ENCODE results near the gene IGSF9B. TPM values are rescaled to one million over a fixed set of nuclear protein-coding genes. Genes with fewer than 3 reads are reported as not detected.
A peak's percentile ranks its signal among the peaks of the same experiment; 100 is the strongest.

Gene IGSF9B
- total RNA-seq, 1 donor from 2014 or later: 6.9 TPM

DNA sequence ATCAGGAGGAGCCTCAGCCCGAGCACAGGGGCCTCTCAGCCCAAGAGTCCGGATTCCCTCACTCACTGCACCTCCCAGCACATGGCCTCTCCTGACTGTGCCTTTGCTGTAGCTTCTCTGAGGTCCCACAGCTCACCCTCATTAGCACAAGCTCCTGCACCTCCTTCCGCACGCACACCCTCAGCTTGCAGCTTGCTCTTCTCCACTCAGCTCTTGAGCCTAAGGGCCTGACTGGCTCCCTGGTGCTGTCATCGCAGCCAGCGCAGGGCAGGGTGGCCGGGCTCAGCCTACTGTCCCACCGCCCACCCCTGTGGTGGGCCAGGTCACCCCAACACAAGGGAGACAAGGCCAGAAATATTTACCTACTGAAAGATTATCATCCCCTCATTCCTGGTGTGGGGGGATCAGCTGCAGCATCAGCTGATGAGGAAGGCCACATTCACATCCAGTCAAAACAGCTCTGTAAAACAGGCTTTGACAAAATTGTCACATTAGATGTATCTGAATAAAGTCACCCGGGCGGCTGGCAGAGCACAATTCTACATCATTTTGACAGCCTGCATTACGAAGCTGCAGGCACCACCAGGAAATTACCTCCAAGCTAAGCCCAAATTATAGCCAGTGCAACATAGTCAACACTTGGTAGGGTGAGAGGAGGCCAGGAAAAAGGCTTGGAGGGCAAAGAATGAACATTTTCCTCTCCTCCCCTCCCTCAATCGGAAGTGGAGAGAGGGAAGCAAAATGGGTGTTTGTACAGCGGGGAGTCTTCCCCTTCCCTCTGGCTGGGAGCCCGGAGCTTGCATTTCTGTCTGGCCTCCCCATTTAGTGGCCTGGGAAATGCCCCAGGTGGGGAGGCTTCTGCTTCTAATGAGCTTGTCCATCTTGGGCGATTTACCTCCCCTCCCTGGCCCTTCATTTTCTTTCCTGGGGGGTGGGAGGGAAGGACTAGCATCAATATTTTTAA is 29.5 kb upstream of the IGSF9B start:
- no peak for FAIRE-seq
- no peak for DNase-seq (ENCODE audit: low spot score in 2 of 2)

DNA sequence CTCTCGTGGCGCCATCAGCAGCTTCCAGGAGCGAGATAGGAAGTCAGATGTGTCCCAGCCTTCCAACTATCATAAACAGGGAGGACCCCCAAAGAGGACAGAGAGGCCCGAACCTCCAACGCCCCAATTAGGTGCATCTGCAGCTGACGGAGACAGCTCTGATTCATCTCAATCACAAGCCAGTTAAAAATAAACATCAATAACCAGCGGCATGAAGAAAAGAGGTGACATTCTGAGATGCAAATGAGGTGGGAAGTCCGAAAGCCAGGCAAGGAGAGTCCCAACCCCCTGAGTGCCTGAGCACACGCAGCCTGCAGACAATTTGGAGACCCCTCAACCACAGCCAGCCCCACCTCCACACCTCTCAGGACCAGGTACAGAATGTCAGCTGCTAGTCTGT is 28.1 kb upstream of the IGSF9B start:
- DNase-seq (ENCODE audit: low spot score in 2 of 2) (no peak), FAIRE-seq (no peak)

DNA sequence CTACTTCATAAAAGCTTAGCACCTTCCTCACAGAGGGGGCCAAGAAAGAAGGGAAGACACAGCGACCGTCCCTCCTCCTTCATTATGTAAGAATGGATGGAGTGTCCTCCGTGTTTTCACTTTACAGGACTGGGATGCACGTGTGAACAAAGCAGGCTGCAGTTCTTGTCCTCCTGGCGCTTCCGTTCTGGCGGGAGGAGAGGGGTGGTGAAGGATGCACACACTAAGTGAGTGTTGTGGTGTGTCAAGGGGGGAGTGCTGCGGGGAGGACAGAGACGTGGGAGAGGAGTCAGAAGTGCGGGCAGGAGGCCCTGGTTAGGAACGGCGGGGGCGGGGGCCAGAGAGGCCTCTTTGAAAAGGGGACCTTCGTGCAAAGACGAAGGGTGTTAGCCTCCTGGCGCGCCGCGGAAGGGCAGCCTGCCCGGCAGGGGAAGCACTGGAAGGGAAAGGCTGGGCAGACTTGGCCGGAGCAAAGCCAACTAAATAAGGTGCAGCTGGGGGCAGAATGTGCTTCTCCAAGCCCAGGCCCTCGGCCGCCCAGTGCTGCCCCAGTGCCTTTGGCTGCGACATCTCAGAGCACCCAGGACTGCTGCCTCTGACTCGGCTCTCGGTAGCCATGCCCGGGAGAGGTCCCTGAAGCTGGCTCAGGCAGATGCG is 27.0 kb upstream of the IGSF9B start:
- DNase-seq (ENCODE audit: low spot score in 2 of 2) (no peak), FAIRE-seq (no peak)

DNA sequence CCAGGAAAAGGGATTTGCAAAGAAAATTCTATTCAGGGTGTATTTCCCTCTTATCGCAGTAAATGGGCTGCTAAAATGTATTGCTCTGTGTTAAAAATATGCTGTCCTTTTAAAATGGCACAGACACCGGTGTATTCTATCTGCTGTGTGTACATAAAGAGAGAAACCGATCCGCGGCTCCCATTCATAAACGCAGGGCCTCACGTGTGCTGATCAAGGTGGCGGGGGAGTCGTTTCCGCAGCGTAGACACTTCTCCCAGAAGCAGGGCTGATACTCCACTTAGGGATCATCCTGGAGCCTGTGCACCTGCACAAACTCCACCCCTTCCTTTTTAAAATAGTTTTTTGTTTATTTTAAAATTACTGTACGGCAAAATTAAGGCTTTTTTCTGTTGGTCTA is 26.1 kb upstream of the IGSF9B start:
- FAIRE-seq (no peak), DNase-seq (ENCODE audit: low spot score in 2 of 2) (no peak)

DNA sequence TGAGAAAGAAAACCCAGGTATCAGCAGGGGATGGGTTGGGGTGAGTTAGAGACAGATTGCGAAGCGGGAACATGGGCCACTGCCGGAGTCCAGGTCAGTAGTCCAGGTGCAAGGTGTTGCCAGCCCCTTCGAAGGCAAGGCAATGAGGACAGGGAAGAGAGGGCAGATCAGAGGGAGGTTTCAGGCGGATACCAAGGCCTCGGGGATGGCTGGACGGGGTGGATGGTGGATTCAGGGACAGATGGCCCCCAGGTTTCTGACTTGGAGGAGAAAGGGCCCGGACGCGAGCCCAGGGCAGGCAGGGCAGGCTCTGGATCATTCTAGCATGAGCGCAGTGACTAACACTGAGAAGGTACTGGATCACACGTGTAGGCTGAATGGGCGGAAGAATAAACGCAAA is 25.4 kb upstream of the IGSF9B start:
- no peak for DNase-seq (ENCODE audit: low spot score in 2 of 2)
- no peak for FAIRE-seq

DNA sequence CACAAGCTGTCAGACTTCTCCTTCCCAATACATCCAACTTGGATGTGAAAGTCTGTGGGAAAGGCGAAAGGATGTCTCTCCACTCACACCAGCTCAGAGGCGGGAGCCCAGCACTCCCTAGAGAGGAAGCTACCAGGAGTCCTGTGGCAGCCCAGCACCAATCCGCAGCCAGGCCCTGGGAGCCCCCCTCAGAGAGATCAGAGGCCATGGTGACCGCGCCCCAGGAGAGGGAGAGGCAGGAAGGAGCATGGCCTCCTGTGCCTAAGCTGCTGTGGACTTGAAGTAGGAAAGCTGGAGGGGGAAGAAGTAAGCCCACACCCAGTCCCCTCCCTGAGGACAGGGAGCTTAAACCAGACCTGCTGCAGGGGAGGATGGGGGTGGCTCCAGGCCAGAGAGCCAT is 24.4 kb upstream of the IGSF9B start:
- FAIRE-seq: no peak

DNA sequence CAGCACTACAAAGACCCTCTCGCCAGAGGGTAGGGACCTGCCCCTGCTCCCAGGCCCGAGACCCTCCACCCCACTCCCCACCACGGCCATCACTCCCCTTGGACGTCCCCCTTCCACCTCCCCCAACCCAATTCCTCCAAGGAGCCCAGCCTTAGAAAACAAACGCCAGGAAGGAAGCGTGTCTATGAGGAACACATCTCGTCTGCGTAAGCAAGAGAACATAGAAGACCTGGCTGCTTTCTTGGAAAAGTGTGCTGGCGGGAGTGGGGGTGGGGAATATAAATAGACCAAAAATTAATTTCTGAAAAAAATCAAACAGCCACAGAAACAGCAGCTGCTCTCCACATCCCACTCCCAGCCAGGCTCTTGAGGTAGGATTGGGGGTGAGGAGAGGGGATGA is 23.9 kb upstream of the IGSF9B start:
- FAIRE-seq: no peak

More for the DNA sequence above, 24.4 kb upstream of the IGSF9B start:
- no peak for DNase-seq (ENCODE audit: low spot score in 2 of 2)

DNA sequence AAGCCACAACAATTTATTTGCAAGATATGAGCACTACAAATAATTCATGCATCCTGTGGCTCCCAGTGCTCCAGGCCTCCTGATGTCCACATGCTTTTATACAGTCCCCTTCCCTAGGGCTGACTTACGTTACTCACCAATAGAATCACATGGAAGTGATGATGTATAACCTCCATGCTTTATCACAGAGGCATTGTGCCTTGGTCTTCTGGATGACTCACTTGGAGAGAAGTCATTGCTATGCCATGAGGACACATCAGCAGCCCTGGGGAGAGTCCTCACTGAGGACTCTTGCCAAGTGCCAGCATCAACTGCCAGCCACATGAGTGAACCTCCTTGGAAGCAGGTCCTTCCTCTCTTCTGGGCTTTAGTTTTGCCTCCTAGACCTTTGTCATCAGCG is 22.0 kb upstream of the IGSF9B start:
- FAIRE-seq: no peak
- DNase-seq (ENCODE audit: low spot score in 2 of 2): no peak

More for the DNA sequence above, 23.9 kb upstream of the IGSF9B start:
- no peak for DNase-seq (ENCODE audit: low spot score in 2 of 2)

DNA sequence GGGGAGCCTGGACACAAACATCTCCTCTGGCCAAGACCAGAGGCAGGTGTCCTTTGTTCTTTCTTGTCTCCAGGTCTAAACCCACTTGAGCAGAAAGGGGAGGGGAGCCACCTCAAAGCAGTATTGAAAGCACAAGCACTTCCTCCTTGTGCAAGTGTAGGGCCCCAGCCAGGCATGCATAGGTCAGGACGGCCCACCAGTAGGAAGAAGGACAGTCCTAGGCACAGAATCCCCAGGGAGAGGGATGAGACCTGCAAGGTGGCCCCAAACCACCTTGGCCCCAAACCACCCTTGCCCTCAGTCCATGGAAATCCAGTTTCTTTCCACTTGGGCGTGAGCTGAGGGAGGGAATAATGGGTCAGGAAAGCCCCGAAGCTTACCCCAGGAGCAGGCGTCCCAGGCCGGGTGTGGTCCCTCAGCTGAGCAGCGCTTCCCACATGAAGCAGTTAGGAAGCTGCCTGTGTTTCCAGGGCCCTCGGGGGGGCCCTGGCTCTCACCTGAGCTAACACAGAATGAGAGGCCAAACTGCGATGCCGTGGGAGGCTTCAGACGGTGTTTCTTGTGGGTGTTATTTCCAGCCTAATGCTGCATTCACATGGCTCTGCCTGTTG is 20.4 kb upstream of the IGSF9B start:
- DNase-seq (ENCODE audit: low spot score in 2 of 2) (no peak), FAIRE-seq (no peak)

DNA sequence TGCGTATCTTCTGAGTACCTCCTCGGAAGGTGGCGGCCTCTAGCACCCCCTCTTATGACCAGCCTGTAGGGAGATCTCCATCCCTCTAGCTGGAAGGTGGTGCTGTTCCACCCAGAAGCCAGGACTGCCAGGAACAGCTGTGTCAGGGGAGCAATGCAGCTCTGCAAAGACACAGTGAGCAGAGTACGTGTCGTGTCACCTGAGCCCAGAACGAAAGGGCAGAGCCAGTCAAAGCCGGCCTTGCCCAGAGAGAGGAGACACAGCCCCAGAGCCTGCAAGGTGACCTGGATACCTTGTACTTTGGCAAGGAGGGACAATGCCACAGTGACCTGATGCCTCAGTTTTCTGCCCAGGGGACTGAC is 18.7 kb upstream of the IGSF9B start:
- FAIRE-seq (no peak), DNase-seq (ENCODE audit: low spot score in 2 of 2) (no peak)

DNA sequence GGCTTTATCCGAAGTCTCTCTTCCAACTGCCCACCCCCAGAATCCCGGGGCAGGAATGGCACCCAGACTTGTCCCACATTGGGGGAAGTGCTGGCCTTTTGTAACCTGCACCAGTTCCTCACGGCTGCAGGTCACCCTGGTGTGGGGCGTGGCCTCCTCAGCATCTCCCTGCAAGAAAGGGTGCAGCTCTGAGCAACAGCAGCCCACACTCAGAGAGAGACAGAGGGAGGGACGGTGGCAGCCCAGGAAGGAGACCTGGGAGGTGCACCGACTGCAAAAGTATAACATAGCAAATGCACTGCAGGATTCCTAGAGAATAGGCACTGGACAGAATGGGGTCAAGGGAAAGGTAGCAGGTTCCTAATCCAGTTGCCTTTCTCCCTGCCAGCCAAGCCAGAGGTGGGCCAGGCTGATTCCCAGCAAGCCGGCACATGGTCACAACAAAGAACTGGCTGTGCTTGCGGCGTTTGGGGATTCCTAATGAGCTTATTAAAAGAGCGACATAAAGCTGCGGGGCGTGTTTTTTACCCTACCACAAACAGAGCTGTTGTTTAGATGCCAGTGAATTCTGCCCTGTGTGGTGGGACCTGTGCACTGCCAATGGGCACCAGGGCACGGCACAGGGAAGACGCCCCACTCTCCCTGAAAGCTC is 18.2 kb upstream of the IGSF9B start:
- no peak for DNase-seq (ENCODE audit: low spot score in 2 of 2)
- FAIRE-seq: no peak

DNA sequence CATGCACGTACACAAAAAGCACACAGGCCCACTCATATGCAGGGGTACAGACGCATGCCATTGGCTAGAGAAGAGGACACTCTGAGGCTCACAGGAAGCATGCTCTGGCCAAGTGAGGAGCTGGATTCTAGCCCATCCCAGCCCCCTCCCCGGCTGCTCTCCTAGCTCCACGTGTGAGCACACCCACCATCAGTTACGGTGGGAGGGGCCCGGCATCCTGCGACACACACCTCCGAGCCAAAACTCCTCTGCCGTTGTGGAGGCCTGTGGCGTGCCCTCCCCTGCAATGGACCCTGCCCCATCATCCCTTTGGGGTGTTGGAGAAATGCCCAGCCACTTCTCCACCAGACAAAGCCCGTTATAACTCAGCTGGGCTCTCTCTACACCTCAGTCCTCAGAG is 15.1 kb upstream of the IGSF9B start:
- DNase-seq (ENCODE audit: low spot score in 2 of 2) (no peak), FAIRE-seq (no peak)

DNA sequence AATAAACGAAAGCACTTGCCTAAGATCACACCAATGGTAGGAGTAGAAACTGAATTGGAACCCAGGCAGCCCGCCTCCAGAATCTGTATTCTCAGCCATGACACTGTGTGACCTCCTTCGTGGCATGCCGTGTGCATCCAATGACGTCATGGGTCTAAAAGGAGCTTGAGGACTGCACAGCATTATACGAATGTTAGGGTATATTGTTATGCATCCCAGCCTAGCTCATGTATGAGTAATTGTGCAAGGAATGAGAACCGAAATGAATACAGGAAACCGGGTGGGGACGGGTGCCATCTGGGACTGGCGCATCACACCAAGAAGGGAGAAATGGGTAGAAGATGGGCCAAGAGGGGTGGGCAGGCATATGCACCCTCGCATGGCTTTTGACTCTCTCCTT is 12.3 kb upstream of the IGSF9B start:
- no peak for DNase-seq (ENCODE audit: low spot score in 2 of 2)
- FAIRE-seq: no peak

DNA sequence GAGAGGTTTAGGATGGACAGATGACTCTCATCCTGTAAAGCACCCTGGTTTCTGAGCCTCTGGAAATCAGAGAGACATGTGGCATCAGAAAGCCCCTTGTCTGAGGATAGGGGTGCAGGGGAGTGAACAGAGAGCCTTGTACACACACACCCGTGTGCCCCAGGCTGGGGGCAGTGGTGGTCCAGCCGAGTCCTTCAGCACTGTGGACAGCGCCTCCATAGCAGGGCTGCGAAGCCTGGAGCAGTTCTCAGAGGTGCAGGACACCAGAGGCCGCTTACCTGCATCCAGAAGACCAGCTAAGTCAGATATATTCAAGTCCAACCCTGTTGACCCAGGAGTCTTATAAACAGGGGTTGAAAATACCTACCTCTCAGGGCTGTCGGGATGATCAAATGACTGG is 11.5 kb upstream of the IGSF9B start:
- FAIRE-seq: no peak
- no peak for DNase-seq (ENCODE audit: low spot score in 2 of 2)

DNA sequence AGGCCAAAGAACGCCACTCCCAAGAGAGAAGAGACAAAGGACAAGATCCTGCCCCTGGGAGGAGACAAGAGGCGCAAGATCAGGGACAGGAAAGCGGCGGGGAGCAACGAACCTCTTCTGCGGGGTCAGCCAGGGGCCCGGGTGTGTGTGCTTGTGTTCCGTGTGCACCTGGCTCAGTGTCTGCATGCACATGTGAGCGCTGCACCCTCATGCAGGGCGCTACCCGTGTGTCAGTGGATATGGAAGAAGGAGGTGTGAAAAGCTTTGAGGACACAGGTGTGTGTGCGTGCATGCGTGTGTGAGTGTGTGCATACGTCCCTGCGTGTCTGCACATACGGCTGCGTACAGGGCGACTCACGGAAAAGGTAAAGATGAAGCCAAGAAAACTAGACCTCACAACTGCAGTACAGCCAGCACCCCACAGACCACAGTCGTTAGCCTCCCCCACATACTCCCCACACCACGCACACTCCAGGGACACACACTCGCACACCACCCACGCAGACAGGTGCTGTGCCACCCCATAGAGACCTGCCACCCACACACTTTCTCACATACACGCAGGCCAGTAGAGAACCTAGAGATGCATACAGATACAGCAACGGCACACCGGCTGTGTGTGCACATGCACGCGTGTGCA is 11.0 kb upstream of the IGSF9B start:
- FAIRE-seq: no peak

DNA sequence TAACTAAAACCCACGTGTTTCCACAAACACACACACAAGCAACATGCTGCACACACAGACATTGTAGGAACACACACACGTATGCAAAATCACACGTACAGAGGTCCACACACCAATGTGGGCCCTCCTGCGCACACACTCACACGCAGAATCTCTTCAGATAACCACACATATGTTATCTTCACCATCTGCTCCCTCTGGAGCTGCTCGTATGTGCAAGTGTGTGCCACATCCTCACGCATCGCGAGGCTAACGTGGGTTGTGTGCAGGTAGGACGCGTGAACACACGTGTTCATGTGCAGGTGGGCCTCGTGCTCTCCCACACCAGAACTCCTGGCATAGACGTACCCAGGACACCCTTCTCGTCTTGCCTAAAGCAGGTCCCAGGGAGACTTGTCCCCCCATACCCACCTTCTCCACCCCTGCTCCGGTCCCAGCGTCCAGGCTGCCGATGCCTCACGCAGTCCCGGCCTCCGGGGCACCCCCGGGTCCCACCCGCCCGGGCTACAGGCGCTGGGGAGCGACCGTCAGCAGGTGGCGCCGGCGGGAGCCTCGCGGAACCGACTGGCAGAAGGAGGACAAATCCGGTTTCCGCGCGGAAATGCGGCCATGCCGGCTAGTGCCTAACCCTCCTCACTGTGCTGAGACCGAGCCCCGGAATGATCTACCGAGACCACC is 10.3 kb upstream of the IGSF9B start:
- FAIRE-seq: no peak
- peak in 1 of 2 donors; percentile 67 for DNase-seq (ENCODE audit: low spot score in 2 of 2)

More for the DNA sequence above, 11.0 kb upstream of the IGSF9B start:
- peak in 1 of 2 donors; percentile 53 for DNase-seq (ENCODE audit: low spot score in 2 of 2)

DNA sequence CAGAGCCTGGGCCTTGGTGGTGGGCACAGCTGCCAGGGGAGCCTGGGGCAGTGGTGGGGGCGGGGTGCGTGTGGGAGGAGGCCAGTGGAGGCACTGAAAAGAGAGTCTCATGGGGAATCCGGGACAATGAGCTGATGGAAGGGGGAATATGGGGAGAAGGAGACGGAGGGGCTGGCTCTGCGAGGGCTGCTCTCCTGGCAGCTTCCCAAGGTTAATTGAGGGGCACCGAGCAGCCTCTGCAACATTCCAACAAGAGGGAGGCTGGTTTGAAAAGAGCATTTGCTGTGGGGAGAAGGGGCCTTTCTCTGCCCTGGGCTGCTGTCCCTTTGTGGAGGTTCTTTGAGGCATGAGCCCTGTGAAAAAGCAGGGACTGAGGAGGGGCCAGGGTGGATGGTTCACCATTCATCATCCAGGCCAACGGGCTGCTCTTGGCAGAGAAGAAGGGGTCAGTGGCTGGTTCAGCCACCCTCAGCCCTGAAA is 9.4 kb upstream of the IGSF9B start:
- DNase-seq (ENCODE audit: low spot score in 2 of 2) (no peak), FAIRE-seq (no peak)

DNA sequence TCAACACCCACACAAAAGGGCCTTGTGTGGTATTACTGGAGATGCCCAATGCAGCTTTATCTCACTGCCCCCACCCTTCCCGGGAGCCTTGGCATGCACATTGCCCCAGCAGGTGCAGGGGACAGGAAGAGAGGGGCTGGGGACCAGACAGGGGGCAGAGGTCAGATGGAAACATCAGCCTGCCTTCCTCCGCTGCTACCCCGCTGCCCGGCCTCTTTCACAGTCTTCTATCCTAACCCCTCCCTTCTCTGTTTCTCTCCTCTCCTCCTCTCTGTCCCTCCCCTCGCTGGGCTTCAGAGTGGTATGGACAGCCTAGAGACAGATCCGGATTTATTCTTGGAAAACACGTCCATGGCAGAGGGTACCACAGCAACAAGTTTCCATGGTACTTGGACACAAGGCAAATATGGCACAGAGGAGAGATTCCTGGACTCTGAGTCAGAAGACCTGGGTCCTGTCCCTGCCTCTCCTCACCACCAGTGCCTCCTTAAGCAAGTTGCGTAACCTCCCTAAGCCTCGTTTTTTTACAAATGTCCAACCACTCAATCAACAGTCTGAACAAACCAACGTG is 8.3 kb upstream of the IGSF9B start:
- DNase-seq (ENCODE audit: low spot score in 2 of 2): no peak
- FAIRE-seq: no peak

DNA sequence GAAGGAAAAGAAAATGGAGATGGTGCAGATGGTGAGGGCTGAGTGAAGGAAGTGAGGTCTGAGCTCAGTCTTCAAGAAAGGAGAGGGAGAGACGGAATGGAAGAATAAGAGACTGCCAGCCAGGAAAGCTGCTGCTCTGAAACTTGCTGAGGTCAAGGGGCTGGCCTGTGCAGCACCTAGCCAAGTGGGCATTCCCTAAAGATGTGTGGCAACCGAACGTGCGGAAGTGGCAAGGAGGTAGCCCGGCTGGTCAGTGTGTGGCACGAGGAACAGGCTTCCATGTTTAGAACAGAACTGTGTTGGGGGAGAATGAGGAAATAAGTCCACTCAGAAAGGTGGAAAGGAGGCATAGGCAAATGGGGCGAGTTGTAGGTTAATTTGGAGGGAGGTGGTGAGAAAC is 7.6 kb upstream of the IGSF9B start:
- DNase-seq (ENCODE audit: low spot score in 2 of 2): no peak
- no peak for FAIRE-seq

Measured in frontal cortex (tissue), 4 donors.